ENCODE data around the gene GTPBP6. TPM values are rescaled to one million over a fixed set of nuclear protein-coding genes. Genes with fewer than 3 reads are reported as not detected.

GTPBP6 gene
- total RNA-seq (10 to 100 TPM; 25.4 to 50.4 (median 37.6) TPM), polyA plus RNA-seq (10 to 100 TPM; 43.8 to 69.4 (median 43.9) TPM)
- long read RNA-seq, donor 1, partial matches to known transcripts, result 0 of 5 reads
- long read RNA-seq, donor 1, other reads (novel, unspliced or antisense), result 0 of 5 reads
- long read RNA-seq, donor 2, transcript GTPBP6-201 (10 exons, 1,907 nt), result major isoform, 6 of 6 reads
- long read RNA-seq, donor 2, partial matches to known transcripts, result 0 of 6 reads
- long read RNA-seq, donor 2, other reads (novel, unspliced or antisense), result 0 of 6 reads

- Histone ChIP-seq H3K27ac (peak within 1 kb of the TSS; percentile 78 to 98 (median 97)), H3K36me3 (peaks cover 0 to 26% (median 17%) of the 10 kb centered on the region in 6 donors), H3K27me3 (replicated peaks in 1 of 7) (peaks cover 0 to 7% (median 0%) of the 10 kb centered on the region in 7 donors), H3K4me1 (peaks cover 11 to 46% (median 32%) of the 10 kb centered on the region in 6 donors), H3K9me3 (no peaks in the 10 kb centered on the region), H3K4me3 (peak within 1 kb of the TSS; percentile 55 to 97 (median 85))
- 0 to 1% (median 0%) methylated on average over 7 to 97 of the region's 97 CpGs for WGBS, 5 donors
- TF ChIP-seq CTCF (IDR thresholded peaks at IDR 0.05 in 8 of 11, conservative IDR thresholded peaks at IDR 0.05 in 3 of 11), result peak in 6 of 11 experiments; percentile 17 to 53 (median 38)
- TF ChIP-seq POLR2AphosphoS5 (IDR thresholded peaks at IDR 0.05), result peak; percentile 77 to 89 (median 85)
- peak in 2 of 3 donors; percentile 64 to 81 for TF ChIP-seq POLR2A (IDR thresholded peaks at IDR 0.05)
- intact Hi-C loops (cut with DNase I; ENCODE audit: low total_unique reads), result no loop called here
- DNase-seq, result peak; percentile 100
Observed at GRCh38 chrX:318739-319578, at the start of gene GTPBP6. Gene GTPBP6 (minus strand): TSS chrX:318796. CDS start chrX:318787, 9 bp downstream.

GRCh38 chrX:367866-368265, 49.3 kb upstream of the GTPBP6 start:
- WGBS, 5 donors, result 89 to 98% (median 95%) methylated on average over 10 to 17 of the region's 17 CpGs
- intact Hi-C loops (cut with DNase I; ENCODE audit: low total_unique reads), result no loop called here
- Histone ChIP-seq H3K4me1 (peaks cover 0 to 18% (median 2%) of the 10 kb centered on the region in 6 donors), H3K4me3 (no peak overlapping the region), H3K27ac (no peak overlapping the region), H3K9me3 (no peaks in the 10 kb centered on the region), H3K27me3 (replicated peaks in 1 of 7) (peaks cover 0 to 27% (median 11%) of the 10 kb centered on the region in 7 donors), H3K36me3 (peaks cover 0 to 5% (median 0%) of the 10 kb centered on the region in 6 donors)
- DNase-seq, result peak; percentile 37
- TF ChIP-seq CTCF (IDR thresholded peaks at IDR 0.05 in 8 of 11, conservative IDR thresholded peaks at IDR 0.05 in 3 of 11) (no peak), POLR2AphosphoS5 (IDR thresholded peaks at IDR 0.05) (no peak), POLR2A (IDR thresholded peaks at IDR 0.05) (no peak)

DNA sequence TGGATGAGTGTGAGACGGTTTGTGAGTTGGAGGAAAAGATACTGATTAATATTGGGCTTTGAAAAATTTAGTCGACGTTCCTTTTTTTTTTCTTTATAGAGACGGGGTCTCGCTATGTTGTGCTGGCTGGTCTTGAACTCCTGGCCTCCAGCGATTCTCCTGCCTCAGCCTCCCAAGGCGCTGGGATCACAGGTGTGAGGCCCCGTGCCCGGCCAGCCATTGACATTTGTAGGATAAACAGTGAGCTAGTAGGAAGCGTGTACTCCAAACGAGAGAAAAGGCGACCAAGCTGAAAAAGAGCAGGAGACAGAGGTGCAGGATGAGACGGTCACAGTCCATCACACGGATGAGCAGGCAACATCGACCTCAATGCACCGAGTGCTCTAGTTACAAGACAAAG, 48.8 kb upstream of the GTPBP6 start:
- peaks cover 0 to 22% (median 6%) of the 10 kb centered on the region in 7 donors for H3K27me3 ChIP-seq (replicated peaks in 1 of 7)
- peak; percentile 30 for DNase-seq
- no peak overlapping the region for H3K27ac ChIP-seq
- H3K4me1 ChIP-seq, result peaks cover 0 to 13% (median 0%) of the 10 kb centered on the region in 6 donors
- intact Hi-C loops (cut with DNase I; ENCODE audit: low total_unique reads), result no loop called here
- peaks cover 0 to 1% (median 0%) of the 10 kb centered on the region in 8 donors for H3K9me3 ChIP-seq
- WGBS, 5 donors, result 87 to 94% (median 92%) methylated on average over 16 of the region's 16 CpGs
- no peak overlapping the region for H3K4me3 ChIP-seq
- TF ChIP-seq CTCF (IDR thresholded peaks at IDR 0.05 in 8 of 11, conservative IDR thresholded peaks at IDR 0.05 in 3 of 11) (no peak), POLR2A (IDR thresholded peaks at IDR 0.05) (no peak), POLR2AphosphoS5 (IDR thresholded peaks at IDR 0.05) (no peak)
- peaks cover 0 to 5% (median 0%) of the 10 kb centered on the region in 6 donors for H3K36me3 ChIP-seq

All from spleen (tissue), 13 donors.